NCI-H128 (cell line): Measurements from ENCODE around the gene AURKB.
"Not testable (repeated sequence)": the region's sequence is repeated elsewhere in the genome, so short reads cannot be mapped to it uniquely, and the experiment has no call there.

Source experiments
- DNase-seq: peaks from one replicate; lab custom pipeline; 2025; ENCODE audit not compliant: unreplicated experiment; lab: John Stamatoyannopoulos, UW

The AURKB gene

GRCh38 chr17:8209907-8210760, at the start of gene AURKB:
TSS of gene AURKB (minus strand) at chr17:8210575. CDS start at chr17:8210224, 351 bp downstream.
- peak; percentile 58 for DNase-seq

GRCh38 chr17:8257801-8258200, 47.4 kb upstream of the AURKB start:
- DNase-seq = no peak

- DNase-seq = no peak
These were observed 46.3 kb upstream of the AURKB start for GRCh38 chr17:8256691-8257090.

- no peak for DNase-seq
These were observed 45.9 kb upstream of the AURKB start for GRCh38 chr17:8256291-8256690.

- no peak for DNase-seq
These were observed 45.1 kb upstream of the AURKB start for GRCh38 chr17:8255499-8255898.

GRCh38 chr17:8254881-8255280, 44.5 kb upstream of the AURKB start:
- DNase-seq = no peak

DNA sequence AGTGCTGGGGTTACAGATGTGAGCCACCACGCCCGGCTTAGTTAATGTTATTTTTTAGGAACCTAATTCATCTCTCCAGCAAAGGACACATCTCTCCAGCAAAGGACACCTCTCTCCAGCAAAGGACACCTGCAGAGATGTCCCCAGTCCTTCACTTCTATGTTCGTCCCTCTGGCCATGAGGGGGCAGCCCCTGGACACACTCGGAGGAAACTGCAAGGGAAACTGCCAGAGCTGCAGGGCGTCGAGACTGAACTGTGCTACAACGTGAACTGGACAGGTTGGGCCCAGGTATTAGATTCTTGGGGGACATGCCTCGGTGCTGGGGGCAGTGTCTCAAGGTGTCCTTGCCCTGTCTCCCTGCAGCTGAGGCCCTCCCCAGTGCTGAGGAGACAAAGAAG, 43.4 kb upstream of the AURKB start:
- no peak for DNase-seq

DNA sequence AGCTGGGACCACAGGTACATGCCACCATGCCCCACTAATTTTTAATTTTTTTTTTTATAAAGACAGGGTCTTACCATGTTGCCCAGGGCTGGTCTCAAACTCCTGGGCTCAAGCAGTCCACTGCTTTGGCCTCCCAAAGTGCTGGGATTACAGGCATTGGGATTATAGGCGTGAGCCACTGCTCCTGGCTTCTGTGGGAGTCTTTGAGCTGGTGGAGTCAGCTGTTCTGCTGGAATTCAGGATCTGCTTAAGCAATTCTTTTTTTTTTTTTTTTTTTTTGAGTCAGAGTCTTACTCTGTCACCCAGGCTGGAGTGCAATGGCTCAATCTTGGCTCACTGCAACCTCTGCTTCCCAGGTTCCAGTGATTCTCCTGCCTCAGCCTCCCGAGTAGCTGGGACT, 41.0 kb upstream of the AURKB start:
- not testable (repeated sequence) for DNase-seq

DNA sequence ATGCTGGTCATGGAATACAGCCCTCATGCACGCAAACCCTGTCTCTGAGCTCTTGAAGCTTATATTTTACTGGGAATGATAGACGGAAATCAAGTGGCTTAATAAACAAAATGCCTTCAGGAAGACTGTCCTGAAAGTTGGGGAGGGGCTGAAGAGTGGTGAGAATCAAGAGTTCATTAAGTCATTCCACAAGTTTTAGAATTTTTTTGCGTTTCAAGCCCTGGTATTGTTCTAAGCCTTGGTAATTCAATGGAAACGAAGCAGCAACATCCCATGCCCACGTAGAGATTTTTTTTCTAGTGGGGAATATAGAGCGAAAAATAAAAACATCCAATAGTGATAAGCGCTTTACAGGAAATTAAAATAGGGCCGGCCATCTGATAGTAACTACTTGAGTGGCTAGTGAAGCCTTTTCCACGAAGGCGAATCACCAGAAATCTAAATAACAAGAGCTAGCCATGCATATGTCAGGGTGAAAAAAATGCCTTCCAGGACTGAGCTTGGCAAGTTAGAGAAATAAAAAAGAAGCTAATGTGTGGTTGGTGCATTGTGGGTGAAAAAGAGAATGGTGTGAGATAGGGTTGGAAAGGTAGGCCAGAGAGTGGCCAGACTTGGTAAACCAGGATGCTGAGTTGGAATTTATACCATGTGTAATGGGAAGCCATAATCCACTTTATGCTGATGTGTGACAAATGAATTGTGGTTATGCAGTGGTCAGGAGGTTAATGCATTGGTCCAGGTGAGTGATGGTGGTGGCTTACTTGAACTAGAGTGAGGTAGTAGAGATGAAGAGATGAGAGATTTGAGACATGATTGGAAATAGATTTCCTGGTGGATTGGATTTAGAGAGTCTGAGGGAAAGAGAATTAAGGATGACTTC, 39.5 kb upstream of the AURKB start:
- no peak for DNase-seq

DNA sequence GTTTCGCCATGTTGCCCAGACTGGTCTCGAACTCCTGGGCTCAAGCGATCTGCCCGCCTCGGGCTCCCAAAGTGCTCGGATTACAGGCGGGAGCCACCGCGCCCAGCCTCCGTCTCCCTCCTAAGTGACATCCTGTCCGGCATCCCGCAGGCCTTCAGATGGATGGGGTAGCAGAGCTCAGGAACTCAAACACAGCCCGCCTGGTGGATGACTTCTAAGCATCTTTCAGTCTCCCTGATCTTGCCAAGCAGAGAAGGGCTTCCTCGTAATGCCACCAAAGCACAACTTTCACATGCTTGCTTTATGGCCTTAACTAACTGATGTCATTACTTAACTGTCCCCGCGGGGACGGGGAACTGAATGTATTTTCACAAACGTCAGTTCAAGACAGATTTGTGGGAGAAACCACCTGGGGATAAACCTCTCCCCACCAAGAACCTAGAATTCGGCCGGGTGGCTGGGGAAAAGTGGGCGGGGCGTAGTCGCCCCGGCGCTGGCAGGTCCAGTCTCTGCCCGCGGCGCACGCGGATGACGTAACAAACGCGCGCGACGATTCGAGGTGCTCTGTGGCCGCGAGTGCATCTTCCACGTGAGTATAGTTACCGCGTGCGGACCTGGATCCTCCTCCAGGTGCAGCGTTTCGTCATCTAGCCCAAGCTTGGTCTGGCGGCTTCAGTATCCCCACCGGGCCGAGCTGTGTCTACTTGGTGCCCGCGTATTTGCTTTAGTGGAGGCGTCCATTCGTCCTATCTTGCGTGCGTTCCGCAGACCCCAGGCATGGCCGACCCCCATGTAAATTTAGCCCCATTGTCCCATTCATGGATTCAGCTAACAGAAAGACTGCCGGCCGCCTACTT, 38.6 kb upstream of the AURKB start, which contains the start of gene PFAS:
Gene PFAS, plus strand, starts transcription at position 539 of the 857 bp plus-strand sequence. CDS start 4,649 bp downstream, outside the sequence.
- peak; percentile 38 for DNase-seq

DNA sequence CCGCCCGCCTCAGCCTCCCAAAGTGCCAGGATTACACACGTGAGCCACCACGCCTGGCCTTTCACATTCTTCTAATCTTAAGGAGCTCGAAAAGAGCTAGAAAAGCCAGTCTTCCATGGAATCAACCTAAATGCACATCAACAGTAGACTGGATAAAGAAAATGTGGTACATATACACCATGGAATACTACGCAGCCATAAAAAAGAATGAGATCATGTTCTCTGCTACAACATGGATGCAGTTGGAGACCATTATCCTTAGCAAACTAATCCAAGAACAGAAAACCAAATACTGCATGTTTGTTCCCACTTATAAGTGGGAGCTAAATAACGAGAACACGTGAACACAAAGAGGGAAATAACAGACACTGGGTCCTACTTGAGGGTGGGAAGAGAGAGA, 34.4 kb upstream of the AURKB start:
- DNase-seq = no peak

DNA sequence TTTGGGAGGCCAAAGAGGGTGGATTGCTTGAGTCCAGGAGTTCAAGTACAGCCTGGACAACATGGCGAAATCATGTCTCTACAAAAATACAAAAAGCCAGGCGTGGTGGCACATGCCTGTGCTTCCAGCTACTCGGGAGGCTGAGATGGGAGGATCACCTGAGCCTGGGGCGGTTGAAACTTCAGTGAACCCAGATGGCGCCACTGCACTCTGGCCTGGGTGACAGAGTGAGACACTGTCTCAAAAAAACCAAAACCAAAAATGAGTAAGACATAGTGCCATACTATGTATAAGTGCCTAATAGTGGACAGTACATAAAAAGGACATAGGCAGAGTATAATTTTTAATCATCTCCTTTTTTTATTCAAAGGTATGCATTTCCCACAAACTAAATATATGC, 33.5 kb upstream of the AURKB start:
- no peak for DNase-seq

DNA sequence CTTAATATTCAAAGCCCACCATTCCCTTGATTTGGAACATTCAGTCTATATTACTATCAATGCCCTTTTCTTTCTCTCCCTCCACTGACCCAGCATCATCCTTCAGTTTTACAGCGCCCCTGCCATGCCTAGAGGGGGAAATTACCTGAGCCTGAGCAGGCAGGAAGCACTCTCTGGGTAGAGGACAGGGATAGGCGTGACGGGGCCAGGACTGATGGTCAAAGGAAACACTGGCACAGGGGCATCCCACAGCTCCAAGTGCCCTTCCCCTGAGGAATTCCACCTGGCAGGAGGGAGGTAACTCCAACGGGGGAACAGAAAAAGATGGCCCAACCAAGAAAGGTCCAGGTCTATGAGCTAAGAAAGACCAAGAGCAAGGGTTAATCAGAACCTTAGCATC, 27.5 kb upstream of the AURKB start:
- no peak for DNase-seq

DNA sequence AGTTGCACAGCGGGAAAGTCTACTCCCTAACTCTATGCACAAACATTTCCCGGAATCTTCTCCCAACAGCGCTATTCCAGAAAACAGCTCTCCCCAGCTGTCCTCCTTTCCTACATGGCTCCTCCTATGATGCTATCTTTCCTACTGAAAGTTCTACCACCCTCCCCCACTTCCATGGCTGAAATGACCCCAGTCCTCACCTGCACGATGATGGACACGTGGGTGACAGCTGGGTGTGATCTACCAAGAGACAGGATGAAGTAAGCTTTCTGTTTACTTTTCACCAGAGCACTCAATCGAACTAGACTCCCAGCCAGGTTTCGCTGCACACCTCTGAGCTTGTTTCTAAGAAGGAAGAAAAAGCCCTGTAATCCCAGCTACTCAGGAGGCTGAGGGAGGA, 26.8 kb upstream of the AURKB start:
- DNase-seq = no peak

- DNase-seq = no peak
These were observed 25.3 kb upstream of the AURKB start for GRCh38 chr17:8235676-8236075.

GRCh38 chr17:8234361-8235270, 24.2 kb upstream of the AURKB start:
- no peak for DNase-seq

DNA sequence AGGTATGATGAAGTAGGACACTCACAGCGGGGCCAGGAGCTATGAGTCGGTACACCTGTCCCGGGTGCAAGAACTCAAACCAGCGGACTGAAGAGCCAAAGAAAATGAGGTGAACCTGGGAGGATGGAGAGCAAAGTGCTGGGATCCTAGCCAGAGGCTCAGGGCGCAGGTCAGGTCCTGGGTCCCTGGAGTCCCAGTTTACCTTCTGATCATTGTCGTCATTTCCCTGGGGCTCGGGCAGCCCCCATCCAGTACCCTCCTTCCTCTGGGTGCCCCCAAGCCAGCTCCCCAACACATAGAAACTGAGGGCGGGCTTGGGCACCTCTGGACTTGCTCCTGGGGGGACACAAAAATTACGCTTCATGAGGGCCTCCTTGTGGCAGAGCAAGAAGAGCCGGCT, 21.3 kb upstream of the AURKB start:
- no peak for DNase-seq

- no peak for DNase-seq
These were observed 16.8 kb upstream of the AURKB start for GRCh38 chr17:8227238-8227581.

- no peak for DNase-seq
These were observed 16.3 kb upstream of the AURKB start for GRCh38 chr17:8226536-8227237.
